GM12878 (cell line): Measurements from ENCODE around the gene SYNPO. TPM values are rescaled to one million over a fixed set of nuclear protein-coding genes. Genes with fewer than 3 reads are reported as not detected.

Experiments used
- ATAC-seq: fragments of 200-7000 bp; cut with Tn5 transposase; 3 replicates; pipeline ENCODE4 v1.9.1; 2020; ENCODE audit warnings: mild to moderate bottlenecking, moderate library complexity
- BruUV-seq: library from RNA; stranded (reverse); fragments of 400-500 nt; replicated peaks from 2 replicates; lab custom pipeline; 2021; lab: Mats Ljungman, UMichigan
- CTCF ChIA-PET: fragments of 300-600 bp; sonication (Branson Sonifier 250); formaldehyde crosslinking; extraction: SDS; loops from one replicate; lab custom pipeline; 2021; ENCODE audit warnings: inconsistent platforms; lab: Yijun Ruan, JAX
- POLR2A ChIA-PET: fragments of 350-600 bp; formaldehyde crosslinking; extraction: SDS; loops from one replicate; lab custom pipeline; 2021; ENCODE audit warnings: inconsistent platforms; lab: Charles Lee
- RAD21 ChIA-PET: fragments of 300-600 bp; sonication (Branson Sonifier 250); formaldehyde crosslinking; loops from one replicate; lab custom pipeline; 2023; ENCODE audit warnings: antibody characterized with exemption; ENCODE audit not compliant: unreplicated experiment; lab: Charles Lee
- SMC1A ChIA-PET: fragments of 300-600 bp; sonication (Branson Sonifier 250); formaldehyde crosslinking; loops from one replicate; lab custom pipeline; 2023; ENCODE audit not compliant: unreplicated experiment, uncharacterized antibody; lab: Charles Lee
- DNase-seq: peaks from one replicate; pipeline ENCODE4 v3.0.0-alpha.2; 2011; ENCODE audit warnings: low read depth, low spot score
- FAIRE-seq: peaks from 3 replicates; lab custom pipeline; 2011; peaks lifted over from hg19 to GRCh38; lab: Jason Lieb, UNC
- H2AFZ ChIP-seq: 2 replicates; pipeline ENCODE4 v1.6.0; 2011; ENCODE audit warnings: low read depth, low read length, control low read depth; ENCODE audit not compliant: control insufficient read depth
- H3K27ac ChIP-seq: 2 replicates; pipeline ENCODE4 v1.5.1; 2011; ENCODE audit warnings: control low read depth; ENCODE audit not compliant: control insufficient read depth, insufficient read depth
- H3K27me3 ChIP-seq, 2 experiments: replicated peaks in 1 of 2; 2 replicates each; pipeline versions ENCODE4 v1.6.0 to v1.6.1; 2011; ENCODE audit warnings: low read length in 1 of 2; ENCODE audit not compliant: control insufficient read depth in 2 of 2, insufficient read depth in 2 of 2
- H3K36me3 ChIP-seq, 2 experiments: 2 replicates each; pipeline ENCODE4 v1.5.1; 2011; ENCODE audit warnings: low read length in 1 of 2; ENCODE audit not compliant: control insufficient read depth in 2 of 2, insufficient read depth in 2 of 2
- H3K4me1 ChIP-seq: 2 replicates; pipeline ENCODE4 v1.6.1; 2011; ENCODE audit warnings: mild to moderate bottlenecking, low read length, moderate library complexity, mixed read lengths; ENCODE audit not compliant: control insufficient read depth, insufficient read depth
- H3K4me2 ChIP-seq: 2 replicates; pipeline ENCODE4 v1.6.0; 2011; ENCODE audit warnings: control low read depth; ENCODE audit not compliant: control insufficient read depth, insufficient read depth
- H3K4me3 ChIP-seq: fragments of 200-600 bp; sonication (generic); 2 replicates; pipeline ENCODE4 v1.5.1; 2016
- H3K79me2 ChIP-seq: 2 replicates; pipeline ENCODE4 v1.6.0; 2011; ENCODE audit warnings: low read length; ENCODE audit not compliant: control insufficient read depth, insufficient read depth
- H3K9ac ChIP-seq: 2 replicates; pipeline ENCODE4 v1.8.0; 2011; ENCODE audit warnings: low read length, control low read depth, mixed read lengths; ENCODE audit not compliant: control insufficient read depth, insufficient read depth
- H3K9me3 ChIP-seq: replicated peaks from 3 replicates; pipeline ENCODE4 v1.5.1; 2011; ENCODE audit warnings: mild to moderate bottlenecking, low read length; ENCODE audit not compliant: control insufficient read depth, insufficient read depth
- H4K20me1 ChIP-seq: 2 replicates; pipeline ENCODE4 v1.6.0; 2011; ENCODE audit not compliant: control insufficient read depth, insufficient read depth
- BACH1 ChIP-seq: fragments of 450-650 bp; IDR thresholded peaks from 2 replicates; pipeline ENCODE4 v1.6.1; 2017; ENCODE audit warnings: mild to moderate bottlenecking, borderline replicate concordance
- CEBPB ChIP-seq, 2 experiments: fragments of 150-350 bp in 1 of 2; IDR thresholded peaks; 2 replicates each; pipeline ENCODE4 v1.6.1; 2012 to 2014; ENCODE audit warnings: low read depth in 2 of 2, low read length in 2 of 2, borderline replicate concordance in 1 of 2, inconsistent platforms in 1 of 2
- CEBPZ ChIP-seq: fragments of 150-350 bp; IDR thresholded peaks from 2 replicates; pipeline ENCODE4 v1.6.1; 2016; ENCODE audit warnings: low read depth, low read length
- FOS ChIP-seq: IDR thresholded peaks from 3 replicates; pipeline ENCODE4 v1.6.1; 2011; ENCODE audit warnings: borderline replicate concordance; ENCODE audit not compliant: insufficient read length; ENCODE audit errors: extremely low read depth
- IRF3 ChIP-seq: fragments of 450-650 bp; IDR thresholded peaks from 2 replicates; pipeline ENCODE4 v1.6.1; 2014; ENCODE audit warnings: mild to moderate bottlenecking
- KAT2A ChIP-seq: conservative IDR thresholded peaks from 2 replicates; pipeline ENCODE4 v1.6.1; 2011; ENCODE audit warnings: low read depth, low read length; ENCODE audit not compliant: control insufficient read depth
- MEF2A ChIP-seq: IDR thresholded peaks from 2 replicates; pipeline ENCODE4 v1.6.1; 2011; ENCODE audit warnings: low read depth, mild to moderate bottlenecking, low read length, moderate library complexity; ENCODE audit not compliant: insufficient read depth
- PAX8 ChIP-seq: fragments of 450-650 bp; IDR thresholded peaks from 2 replicates; pipeline ENCODE4 v1.6.1; 2017; ENCODE audit warnings: mild to moderate bottlenecking, moderate library complexity
- PKNOX1 ChIP-seq: fragments of 450-650 bp; IDR thresholded peaks from 2 replicates; pipeline ENCODE4 v1.6.1; 2016; ENCODE audit warnings: mild to moderate bottlenecking
- POLR2A ChIP-seq: IDR thresholded peaks from 2 replicates; pipeline ENCODE4 v1.6.1; 2011; ENCODE audit warnings: low read depth, mild to moderate bottlenecking, low read length
- POLR2AphosphoS5 ChIP-seq: IDR thresholded peaks from 2 replicates; pipeline ENCODE4 v1.6.1; 2011; ENCODE audit warnings: mild to moderate bottlenecking, low read length, inconsistent platforms
- RCOR1 ChIP-seq: conservative IDR thresholded peaks from 2 replicates; pipeline ENCODE4 v1.6.1; 2012; ENCODE audit warnings: low read depth, low read length, improper control_type of control experiment
- SIN3A ChIP-seq: IDR thresholded peaks from 2 replicates; pipeline ENCODE4 v1.6.1; 2012; ENCODE audit warnings: low read depth, low read length, improper control_type of control experiment
- SREBF1 ChIP-seq: IDR thresholded peaks from 2 replicates; pipeline ENCODE4 v1.6.1; 2012; ENCODE audit warnings: mild to moderate bottlenecking, low read length
- TARDBP ChIP-seq: IDR thresholded peaks from 2 replicates; pipeline ENCODE4 v1.6.1; 2016; ENCODE audit warnings: borderline replicate concordance
- YY1 ChIP-seq: IDR thresholded peaks from 2 replicates; pipeline ENCODE4 v1.6.1; 2011; ENCODE audit warnings: low read depth, mild to moderate bottlenecking, low read length
- ZZZ3 ChIP-seq: IDR thresholded peaks from 2 replicates; pipeline ENCODE4 v1.6.1; 2011; ENCODE audit warnings: low read depth; ENCODE audit not compliant: control insufficient read depth, insufficient read length
- WGBS: methylation state at CpG from one replicate; pipeline ENCODE4 v1.1.6; 2016; ENCODE audit warnings: low lambda C conversion rate; ENCODE audit not compliant: insufficient replicate concordance, insufficient coverage; ENCODE audit errors: missing lambda C conversion rate; 5-methylcytosine and 5-hydroxymethylcytosine counted together
- in situ Hi-C: fragments of 300-500 bp; cut with MboI; formaldehyde crosslinking; loops from 9 replicates; pipeline ENCODE4 v1.14.3; 2018; ENCODE audit warnings: mixed read lengths
- intact Hi-C: fragments of 100-400 bp; cut with micrococcal nuclease; formaldehyde crosslinking; loops from one replicate; pipeline ENCODE4 v1.14.2; 2022; ENCODE audit not compliant: unreplicated experiment
- polyA plus RNA-seq, 11 experiments: library from polyadenylated mRNA; depleted of rRNA in 4 of 11; unstranded in 6 of 11; stranded (reverse) in 5 of 11; fragments of >200 nt; fragmentation: Nextera tagmentation in 4 of 11; fragmentation: Illumina TruSeq in 1 of 11; extraction: Ambion mirVana in 4 of 11; extraction: Trizol in 1 of 11; gene quantifications; 1 replicate in 1 of 11; 2 replicates in 10 of 11; pipeline versions ENCODE4 v1.2.1 to v1.2.3, GENCODE V29; 2011 to 2016; ENCODE audit warnings: inconsistent platforms in 2 of 11, missing spikeins in 2 of 11, low read depth in 1 of 11
- total RNA-seq, 4 experiments: library from RNA; depleted of rRNA in 3 of 4; stranded (reverse); fragments of >200 nt in 3 of 4; fragmentation: Illumina TruSeq in 1 of 4; extraction: Trizol in 1 of 4; gene quantifications; 2 replicates each; pipeline versions ENCODE4 v1.2.1 to v1.2.3, GENCODE V29; 2013 to 2021
- TF ChIP-seq, protein P1 (sequence below): IDR thresholded peaks from 2 replicates; pipeline ENCODE4 v1.6.1; 2012; ENCODE audit warnings: low read depth, low read length, improper control_type of control experiment

Gene SYNPO
- total and polyA plus RNA-seq, 10 of the 15 experiments (the other 5 are each of a cell fraction or from before 2014, with no cell fraction given), result 0.77 to 21.0 (median 3.9) TPM

DNA sequence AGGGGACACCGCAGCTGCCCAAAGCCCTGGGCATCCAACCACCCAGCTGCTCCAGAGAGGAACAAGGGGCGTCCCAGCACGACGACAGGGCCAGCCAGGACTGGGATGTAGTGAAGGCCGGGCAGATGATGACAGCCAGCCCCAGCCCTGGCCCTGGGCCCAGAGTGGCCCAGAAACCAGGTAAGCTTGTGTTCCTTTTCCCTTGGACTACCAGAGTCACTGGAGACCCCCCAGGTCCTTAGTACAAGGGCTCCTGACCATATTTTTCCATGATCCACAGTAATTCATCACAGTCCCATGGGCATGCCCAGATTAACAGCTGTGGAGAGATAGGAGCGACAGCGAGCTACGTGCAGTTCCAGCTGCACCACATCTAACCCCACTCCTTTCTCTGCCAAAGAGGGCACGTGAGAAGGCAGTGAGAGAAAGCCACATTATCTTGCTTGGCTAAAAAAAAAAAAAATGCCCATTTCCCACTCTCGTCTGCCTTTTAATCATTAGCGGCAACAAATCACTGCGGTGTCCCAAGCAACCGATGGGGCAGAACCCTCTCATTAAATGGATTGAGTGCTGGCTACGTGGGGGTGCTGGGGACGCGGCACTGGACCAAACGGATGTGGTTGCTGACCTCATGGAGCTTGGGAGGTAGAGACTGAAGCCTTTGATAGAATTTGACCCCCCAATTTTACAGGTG is 21.7 kb upstream of the SYNPO start:
- in situ Hi-C loops, result no loop called here
- BruUV-seq, result no TSS peak
- DNase-seq, result no peak
- Histone ChIP-seq H3K4me3 (no peak overlapping the region), H3K9me3 (no peaks in the 10 kb centered on the region), H3K27ac (no peak overlapping the region), H3K4me1 (peaks cover 20% of the 10 kb centered on the region), H3K27me3 (no peaks in the 10 kb centered on the region; a peak in 1 of 4 replicates), H3K9ac (no peak overlapping the region), H3K79me2 (no peaks in the 10 kb centered on the region), H3K4me2 (no peak overlapping the region), H2AFZ (no peak overlapping the region), H3K36me3 (no peaks in the 10 kb centered on the region), H4K20me1 (no peaks in the 10 kb centered on the region)
- ChIA-PET POLR2A (no interaction called here), RAD21 (no interaction called here), CTCF (interaction anchor here (0.6 to 0.9 kb wide), 2 partner anchors 19 to 706 kb away, joined by 3 read pairs; no protein-coding TSS in a partner anchor), SMC1A (no interaction called here)
- TF ChIP-seq FOS (no peak), SREBF1 (no peak), SIN3A (no peak), RCOR1 (no peak), ZZZ3 (no peak), KAT2A (no peak), YY1 (no peak), POLR2AphosphoS5 (no peak), POLR2A (no peak), PKNOX1 (no peak), CEBPZ (no peak), MEF2A (no peak), BACH1 (no peak), PAX8 (no peak), CEBPB (IDR thresholded peaks at IDR 0.05; ENCODE audit: borderline replicate concordance in 1 of 2, low read depth in 2 of 2, low read length in 2 of 2) (no peak), IRF3 (no peak), TARDBP (no peak)
- TF ChIP-seq, protein P1, sequence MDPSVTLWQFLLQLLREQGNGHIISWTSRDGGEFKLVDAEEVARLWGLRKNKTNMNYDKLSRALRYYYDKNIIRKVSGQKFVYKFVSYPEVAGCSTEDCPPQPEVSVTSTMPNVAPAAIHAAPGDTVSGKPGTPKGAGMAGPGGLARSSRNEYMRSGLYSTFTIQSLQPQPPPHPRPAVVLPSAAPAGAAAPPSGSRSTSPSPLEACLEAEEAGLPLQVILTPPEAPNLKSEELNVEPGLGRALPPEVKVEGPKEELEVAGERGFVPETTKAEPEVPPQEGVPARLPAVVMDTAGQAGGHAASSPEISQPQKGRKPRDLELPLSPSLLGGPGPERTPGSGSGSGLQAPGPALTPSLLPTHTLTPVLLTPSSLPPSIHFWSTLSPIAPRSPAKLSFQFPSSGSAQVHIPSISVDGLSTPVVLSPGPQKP, result no peak
- intact Hi-C loops, result no loop called here
- no peak for FAIRE-seq
- no peak for ATAC-seq
- WGBS, result 65% methylated on average over 17 of the region's 17 CpGs
